ENCODE results near the gene IHH.

The IHH gene

GRCh38 chr2:219099329-219099728, 38.6 kb upstream of the IHH start:
- DNase-seq (ENCODE audit: low read depth, low spot score) = peak; percentile 28
- POLR2A ChIA-PET = interaction anchor here (0.6 kb wide), 1 partner anchor 9 kb away, joined by 3 read pairs; no protein-coding TSS in a partner anchor
- H3K4me3 ChIP-seq (ENCODE audit: low read depth, low read length) = no peak overlapping the region
- CTCF ChIA-PET = interaction anchor here (0.8 to 8.1 kb wide), 12 partner anchors 8 to 223 kb away, joined by 3 to 78 read pairs (median 4); no protein-coding TSS in a partner anchor
- TF ChIP-seq CTCF (IDR thresholded peaks at IDR 0.05; ENCODE audit: insufficient read depth, low read length, missing control alignments) = no peak

GRCh38 chr2:219095406-219095935, 34.8 kb upstream of the IHH start:
- ChIA-PET POLR2A (no interaction called here), CTCF (interaction anchor here (1.0 to 6.0 kb wide), 7 partner anchors 8 to 66 kb away, joined by 3 to 62 read pairs (median 9); no protein-coding TSS in a partner anchor)
- no peak overlapping the region for H3K4me3 ChIP-seq (ENCODE audit: low read depth, low read length)
- TF ChIP-seq CTCF (IDR thresholded peaks at IDR 0.05; ENCODE audit: insufficient read depth, low read length, missing control alignments) = no peak
- DNase-seq (ENCODE audit: low read depth, low spot score) = no peak

GRCh38 chr2:219094171-219094570, 33.5 kb upstream of the IHH start:
- no peak for TF ChIP-seq CTCF (IDR thresholded peaks at IDR 0.05; ENCODE audit: insufficient read depth, low read length, missing control alignments)
- CTCF ChIA-PET = interaction anchor here (1.5 to 6.0 kb wide), 5 partner anchors 9 to 64 kb away, joined by 4 to 62 read pairs (median 9); no protein-coding TSS in a partner anchor
- POLR2A ChIA-PET = no interaction called here
- DNase-seq (ENCODE audit: low read depth, low spot score) = no peak
- H3K4me3 ChIP-seq (ENCODE audit: low read depth, low read length) = no peak overlapping the region

GRCh38 chr2:219090436-219091299, 29.9 kb upstream of the IHH start:
- DNase-seq (ENCODE audit: low read depth, low spot score) = no peak
- CTCF ChIA-PET = interaction anchor here (0.7 to 6.0 kb wide), 8 partner anchors 8 to 61 kb away, joined by 3 to 62 read pairs (median 10); no protein-coding TSS in a partner anchor

GRCh38 chr2:219089330-219089729, 28.6 kb upstream of the IHH start:
- DNase-seq (ENCODE audit: low read depth, low spot score) = no peak
- H3K4me3 ChIP-seq (ENCODE audit: low read depth, low read length) = no peak overlapping the region
- no peak for TF ChIP-seq CTCF (IDR thresholded peaks at IDR 0.05; ENCODE audit: insufficient read depth, low read length, missing control alignments)
- POLR2A ChIA-PET = no interaction called here
- CTCF ChIA-PET = interaction anchor here (4.4 to 6.1 kb wide), 3 partner anchors 15 to 29 kb away, joined by 31 to 64 read pairs (median 34); no protein-coding TSS in a partner anchor

More at GRCh38 chr2:219090436-219091299, 29.9 kb upstream of the IHH start:
- H3K4me3 ChIP-seq (ENCODE audit: low read depth, low read length) = no peak overlapping the region
- no peak for TF ChIP-seq CTCF (IDR thresholded peaks at IDR 0.05; ENCODE audit: insufficient read depth, low read length, missing control alignments)
- POLR2A ChIA-PET = interaction anchor here (0.7 kb wide), 1 partner anchor 9 kb away, joined by 3 read pairs; no protein-coding TSS in a partner anchor

- H3K4me3 ChIP-seq (ENCODE audit: low read depth, low read length) = no peak overlapping the region
- TF ChIP-seq CTCF (IDR thresholded peaks at IDR 0.05; ENCODE audit: insufficient read depth, low read length, missing control alignments) = no peak
- POLR2A ChIA-PET = no interaction called here
- DNase-seq (ENCODE audit: low read depth, low spot score) = no peak
- CTCF ChIA-PET = interaction anchor here (1.0 to 6.1 kb wide), 9 partner anchors 9 to 212 kb away, joined by 3 to 64 read pairs (median 4); no protein-coding TSS in a partner anchor
These were observed 27.1 kb upstream of the IHH start for GRCh38 chr2:219087848-219088247.
